ENCODE measurements around the gene TBRG4. TPM values are rescaled to one million over a fixed set of nuclear protein-coding genes. Genes with fewer than 3 reads are reported as not detected.

Gene TBRG4
- polyA plus RNA-seq, 3 donors, result 32.7 to 42.2 (median 38.4) TPM

- peak overlapping the region in 2 of 7 donors; percentile 13 to 19 for H3K27ac Mint-ChIP-seq
- WGBS (ENCODE audit: insufficient coverage), result 95% methylated on average over 11 of the region's 12 CpGs
- H3K9ac ChIP-seq (ENCODE audit: insufficient read depth, low read length, poor library complexity, severe bottlenecking), result no peak overlapping the region
These were observed 9.7 kb downstream of the TBRG4 start for GRCh38 chr7:45101748-45102147.

GRCh38 chr7:45100761-45101480 is 10.6 kb downstream of the TBRG4 start:
- no peak overlapping the region for H3K27ac ChIP-seq (ENCODE audit: low read depth in 1 of 2, low read length in 2 of 2)
- H3K9me3 Mint-ChIP-seq, result peaks cover 0 to 2% (median 0%) of the 10 kb centered on the region in 7 donors
- no peak for DNase-seq
- H3K27ac Mint-ChIP-seq, result peak overlapping the region in 1 of 7 donors; percentile 13
- H3K4me1 ChIP-seq (ENCODE audit: control insufficient read depth in 1 of 2, insufficient read depth in 2 of 2, low read length in 2 of 2), result no peaks in the 10 kb centered on the region
- H3K27me3 ChIP-seq (ENCODE audit: control insufficient read depth in 2 of 2, insufficient read depth in 2 of 2, low read length in 2 of 2), result no peaks in the 10 kb centered on the region
- no peaks in the 10 kb centered on the region for H3K27me3 Mint-ChIP-seq (ENCODE audit: low read depth in 3 of 3)
- H3K36me3 Mint-ChIP-seq, result peaks cover 67 to 71% of the 10 kb centered on the region in 2 donors
- intact Hi-C loops (cut with micrococcal nuclease), result no loop called here
- H3K79me2 ChIP-seq (ENCODE audit: insufficient read depth, low read length), result peaks cover 18% of the 10 kb centered on the region
- H3K9ac ChIP-seq (ENCODE audit: insufficient read depth, low read length, poor library complexity, severe bottlenecking), result no peak overlapping the region
- H3K4me1 Mint-ChIP-seq, result no peaks in the 10 kb centered on the region
- peaks cover 45% of the 10 kb centered on the region for H4K20me1 ChIP-seq (ENCODE audit: insufficient read depth, low read length)
- H3K9me3 ChIP-seq (replicated peaks in 1 of 2; ENCODE audit: control insufficient read depth in 1 of 2, insufficient read depth in 1 of 2, low read length in 2 of 2), result no peaks in the 10 kb centered on the region
- no peak for TF ChIP-seq CTCF (IDR thresholded peaks at IDR 0.05)
- no peak overlapping the region for H3K4me2 ChIP-seq (replicated peaks; ENCODE audit: extremely low read depth, low read length, poor library complexity, severe bottlenecking)
- no peak overlapping the region for H2AFZ ChIP-seq (ENCODE audit: insufficient read depth, low read depth, low read length, poor library complexity, severe bottlenecking)
- H3K4me3 Mint-ChIP-seq, result no peak overlapping the region
- WGBS (ENCODE audit: insufficient coverage), result 98% methylated on average over 7 of the region's 13 CpGs
- H3K36me3 ChIP-seq (replicated peaks in 1 of 2; ENCODE audit: control insufficient read depth in 1 of 2, insufficient read depth in 2 of 2, low read length in 2 of 2), result peaks cover 70 to 81% of the 10 kb centered on the region in 2 donors
- no peak overlapping the region for H3K4me3 ChIP-seq (replicated peaks in 1 of 3; ENCODE audit: low read depth in 2 of 3, low read length in 3 of 3)

More at GRCh38 chr7:45101748-45102147, 9.7 kb downstream of the TBRG4 start:
- peaks cover 23% of the 10 kb centered on the region for H3K79me2 ChIP-seq (ENCODE audit: insufficient read depth, low read length)
- Mint-ChIP-seq H3K27me3 (ENCODE audit: low read depth in 3 of 3) (no peaks in the 10 kb centered on the region), H3K36me3 (peaks cover 74 to 79% of the 10 kb centered on the region in 2 donors), H3K9me3 (no peaks in the 10 kb centered on the region), H3K4me1 (no peaks in the 10 kb centered on the region), H3K4me3 (no peak overlapping the region)
- no peaks in the 10 kb centered on the region for H3K9me3 ChIP-seq (replicated peaks in 1 of 2; ENCODE audit: control insufficient read depth in 1 of 2, insufficient read depth in 1 of 2, low read length in 2 of 2)
- H2AFZ ChIP-seq (ENCODE audit: insufficient read depth, low read depth, low read length, poor library complexity, severe bottlenecking), result no peak overlapping the region
- DNase-seq, result no peak
- no peak overlapping the region for H3K27ac ChIP-seq (ENCODE audit: low read depth in 1 of 2, low read length in 2 of 2)
- no peaks in the 10 kb centered on the region for H3K4me1 ChIP-seq (ENCODE audit: control insufficient read depth in 1 of 2, insufficient read depth in 2 of 2, low read length in 2 of 2)
- H3K4me2 ChIP-seq (replicated peaks; ENCODE audit: extremely low read depth, low read length, poor library complexity, severe bottlenecking), result no peak overlapping the region
- H3K4me3 ChIP-seq (replicated peaks in 1 of 3; ENCODE audit: low read depth in 2 of 3, low read length in 3 of 3), result no peak overlapping the region
- H4K20me1 ChIP-seq (ENCODE audit: insufficient read depth, low read length), result peaks cover 53% of the 10 kb centered on the region
- TF ChIP-seq CTCF (IDR thresholded peaks at IDR 0.05), result no peak
- no peaks in the 10 kb centered on the region for H3K27me3 ChIP-seq (ENCODE audit: control insufficient read depth in 2 of 2, insufficient read depth in 2 of 2, low read length in 2 of 2)
- intact Hi-C loops (cut with micrococcal nuclease), result no loop called here
- peaks cover 78 to 90% of the 10 kb centered on the region in 2 donors for H3K36me3 ChIP-seq (replicated peaks in 1 of 2; ENCODE audit: control insufficient read depth in 1 of 2, insufficient read depth in 2 of 2, low read length in 2 of 2)
